NCI-H1092 (cell line): ENCODE results near the gene FUOM.
A peak's percentile ranks its signal among the peaks of the same experiment; 100 is the strongest.

Source experiments
- DNase-seq: peaks from one replicate; lab custom pipeline; 2025; lab: John Stamatoyannopoulos, UW

Gene FUOM

GRCh38 chr10:133357285-133358161, at the start of gene FUOM:
FUOM (minus strand) TSS chr10:133358019; CDS start chr10:133358007, 12 bp downstream.
- no peak for DNase-seq

GRCh38 chr10:133405844-133406527, 48.2 kb upstream of the FUOM start:
- no peak for DNase-seq

GRCh38 chr10:133405272-133405671, 47.5 kb upstream of the FUOM start:
- no peak for DNase-seq

- DNase-seq: no peak
These were observed 46.0 kb upstream of the FUOM start for GRCh38 chr10:133403784-133404183.

GRCh38 chr10:133403359-133403758, 45.5 kb upstream of the FUOM start:
- DNase-seq: no peak

- no peak for DNase-seq
These were observed 44.3 kb upstream of the FUOM start for GRCh38 chr10:133401981-133402725.

DNA sequence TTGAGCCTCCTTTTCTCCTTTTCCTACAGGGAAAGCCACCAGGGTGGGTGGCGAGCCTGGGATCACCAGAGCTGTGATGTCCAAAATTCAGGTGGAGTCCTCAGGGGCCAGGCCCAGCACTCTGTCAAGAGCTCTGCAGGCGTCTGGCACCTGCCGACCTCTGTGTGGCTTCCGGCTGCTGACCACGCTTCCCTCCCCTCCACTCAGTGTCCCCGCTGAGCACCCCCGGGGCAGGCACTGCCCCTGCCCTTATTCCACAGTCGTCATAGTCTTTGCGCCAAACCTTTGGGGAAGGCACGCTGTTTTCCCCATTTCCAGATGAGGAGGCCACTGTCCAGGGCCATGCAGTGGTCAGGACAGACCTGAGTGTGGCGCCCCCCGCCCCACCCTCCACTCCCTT, 43.7 kb upstream of the FUOM start:
- DNase-seq: no peak

GRCh38 chr10:133400624-133401424, 43.0 kb upstream of the FUOM start:
- no peak for DNase-seq

- no peak for DNase-seq
These were observed 41.3 kb upstream of the FUOM start for GRCh38 chr10:133399123-133399601.

- DNase-seq: no peak
These were observed 40.1 kb upstream of the FUOM start for GRCh38 chr10:133397938-133398337.

DNA sequence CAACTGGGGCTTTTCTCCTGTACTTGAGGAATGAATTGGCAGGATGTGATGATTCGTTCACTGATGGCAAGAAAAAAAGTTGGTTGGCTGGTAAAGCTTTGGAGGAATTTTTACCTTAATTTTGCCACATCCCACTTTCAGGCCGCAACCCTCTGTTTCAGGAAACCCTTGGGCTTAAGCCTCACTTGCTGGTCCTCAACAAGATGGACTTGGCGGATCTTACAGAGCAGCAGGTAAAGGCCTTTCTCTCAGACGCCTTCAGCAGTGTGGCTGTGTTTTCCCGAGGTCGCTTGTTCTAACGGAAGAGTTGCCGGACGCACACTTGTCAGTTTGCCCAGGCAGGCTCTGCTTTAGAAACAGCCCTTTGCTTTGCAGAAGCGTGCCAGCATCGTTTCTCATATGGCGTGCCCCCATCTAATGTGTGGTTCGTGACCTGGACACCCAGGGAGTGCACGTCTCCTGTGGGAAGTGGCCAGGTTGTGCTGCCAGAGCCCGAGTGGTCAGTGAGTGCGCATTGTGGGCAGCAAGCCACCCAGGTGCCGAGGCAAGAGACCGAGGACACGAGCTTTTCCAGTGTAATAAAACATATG, 38.3 kb upstream of the FUOM start:
- DNase-seq: no peak

GRCh38 chr10:133394801-133395221, 37.0 kb upstream of the FUOM start:
- no peak for DNase-seq

DNA sequence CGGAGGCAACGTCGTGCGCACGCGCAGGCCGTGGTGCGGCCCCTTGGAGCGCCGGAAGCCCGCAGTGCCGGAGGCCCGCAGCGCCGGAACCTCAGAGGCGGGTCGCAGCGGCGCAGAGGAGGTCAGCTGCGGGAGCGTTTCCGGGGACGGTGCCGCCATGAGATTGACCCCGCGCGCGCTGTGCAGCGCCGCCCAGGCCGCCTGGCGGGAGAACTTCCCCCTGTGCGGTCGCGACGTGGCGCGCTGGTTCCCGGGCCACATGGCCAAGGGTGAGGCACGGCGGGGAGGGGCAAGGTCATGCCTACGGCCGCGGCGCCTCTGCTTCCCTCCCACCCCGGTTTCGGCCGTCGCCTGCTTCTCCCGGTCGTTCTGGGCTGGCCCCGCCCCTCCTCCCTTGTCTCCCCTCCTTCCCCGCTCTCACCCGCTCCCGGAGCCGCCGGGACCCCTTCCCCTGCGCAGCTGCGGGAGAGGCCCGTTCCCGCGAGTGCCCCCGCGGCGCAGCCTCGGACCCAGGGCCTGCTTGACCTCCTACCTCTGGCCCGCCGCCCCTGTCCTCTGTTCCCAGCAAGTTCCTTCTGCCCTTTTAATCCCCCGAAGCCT, 36.3 kb upstream of the FUOM start, which contains the start of gene MTG1:
Gene MTG1 (plus strand): TSS at position 94 of the 600 bp plus-strand sequence. CDS start 64 bp downstream, at position 158.
- DNase-seq: peak; percentile 86

DNA sequence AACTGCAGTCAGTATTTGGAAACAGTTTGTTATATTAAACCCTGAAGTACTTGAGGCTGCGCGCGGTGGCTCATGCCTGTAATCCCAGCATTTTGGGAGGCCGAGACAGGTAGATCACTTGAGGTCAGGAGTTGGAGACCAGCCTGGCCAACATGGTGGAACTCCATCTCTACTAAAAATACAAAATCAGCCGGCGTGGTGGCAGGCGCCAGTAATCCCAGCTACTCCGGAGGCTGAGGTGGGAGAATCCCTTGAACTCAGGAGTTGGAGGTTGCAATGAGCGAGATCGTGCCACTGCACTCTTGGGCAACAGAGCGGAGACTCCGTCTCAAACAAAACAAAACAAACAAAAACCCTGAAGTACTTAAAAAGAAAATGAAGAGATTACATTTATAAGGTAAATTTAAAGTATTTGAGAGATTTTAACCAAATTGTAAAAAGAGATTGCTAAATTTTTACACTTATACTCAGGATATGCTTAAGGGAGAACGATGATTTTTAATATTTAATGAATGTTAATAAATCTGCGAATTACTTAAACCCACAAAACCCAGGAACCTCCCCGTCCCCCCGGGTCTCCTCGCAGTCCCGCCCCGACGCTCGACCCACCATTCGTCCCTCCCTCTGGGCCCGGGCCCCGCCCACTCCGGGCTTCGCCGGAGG, 35.7 kb upstream of the FUOM start:
- no peak for DNase-seq

- DNase-seq: no peak
These were observed 34.1 kb upstream of the FUOM start for GRCh38 chr10:133391761-133392518.

DNA sequence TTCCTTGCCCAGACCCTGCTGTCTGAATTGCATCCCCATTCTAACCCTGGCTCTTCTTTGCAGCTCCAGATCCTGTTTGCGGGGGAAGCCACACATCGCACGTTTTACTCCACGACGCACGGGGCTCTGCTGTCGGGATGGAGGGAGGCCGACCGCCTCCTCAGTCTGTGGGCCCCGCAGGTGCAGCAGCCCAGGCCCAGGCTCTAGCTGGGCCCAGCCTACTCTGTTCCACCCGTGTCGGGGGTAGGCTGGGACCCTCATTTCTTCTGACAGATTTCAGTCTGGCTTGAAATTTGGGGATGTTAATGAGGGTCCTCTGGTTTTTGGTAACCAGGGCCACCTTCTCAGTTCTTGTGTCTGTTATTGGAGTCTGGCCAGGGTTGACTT, 33.4 kb upstream of the FUOM start:
- no peak for DNase-seq

DNA sequence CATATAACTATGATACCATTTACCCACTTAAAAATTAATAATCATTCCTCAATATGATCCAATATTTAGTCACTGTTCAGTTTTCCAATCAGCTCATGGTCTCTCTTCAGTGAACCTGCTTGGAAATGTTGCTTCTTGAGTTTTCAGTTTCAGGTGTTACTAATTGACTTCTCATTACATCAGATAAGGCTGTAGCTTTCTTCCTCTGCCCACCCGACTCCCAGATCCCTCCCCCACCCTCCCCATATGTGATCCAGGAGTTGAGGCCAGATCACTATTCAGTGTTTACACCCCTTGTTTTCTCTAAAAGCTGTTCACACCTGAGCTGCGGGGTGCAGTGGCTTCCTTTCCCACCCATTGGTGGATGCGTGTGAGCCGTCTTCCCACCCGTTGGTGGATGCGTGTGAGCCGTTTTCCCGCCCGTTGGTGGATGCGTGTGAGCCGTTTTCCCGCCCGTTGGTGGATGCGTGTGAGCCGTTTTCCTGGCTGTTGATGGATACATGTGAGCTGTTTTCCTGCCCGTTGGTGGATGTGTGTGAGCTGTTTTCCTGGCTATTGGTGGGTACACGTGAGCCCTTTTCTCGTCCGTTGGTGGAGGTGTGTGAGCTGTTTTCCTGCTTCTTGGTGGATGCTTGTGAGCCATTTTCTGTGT, 32.9 kb upstream of the FUOM start:
- no peak for DNase-seq

DNA sequence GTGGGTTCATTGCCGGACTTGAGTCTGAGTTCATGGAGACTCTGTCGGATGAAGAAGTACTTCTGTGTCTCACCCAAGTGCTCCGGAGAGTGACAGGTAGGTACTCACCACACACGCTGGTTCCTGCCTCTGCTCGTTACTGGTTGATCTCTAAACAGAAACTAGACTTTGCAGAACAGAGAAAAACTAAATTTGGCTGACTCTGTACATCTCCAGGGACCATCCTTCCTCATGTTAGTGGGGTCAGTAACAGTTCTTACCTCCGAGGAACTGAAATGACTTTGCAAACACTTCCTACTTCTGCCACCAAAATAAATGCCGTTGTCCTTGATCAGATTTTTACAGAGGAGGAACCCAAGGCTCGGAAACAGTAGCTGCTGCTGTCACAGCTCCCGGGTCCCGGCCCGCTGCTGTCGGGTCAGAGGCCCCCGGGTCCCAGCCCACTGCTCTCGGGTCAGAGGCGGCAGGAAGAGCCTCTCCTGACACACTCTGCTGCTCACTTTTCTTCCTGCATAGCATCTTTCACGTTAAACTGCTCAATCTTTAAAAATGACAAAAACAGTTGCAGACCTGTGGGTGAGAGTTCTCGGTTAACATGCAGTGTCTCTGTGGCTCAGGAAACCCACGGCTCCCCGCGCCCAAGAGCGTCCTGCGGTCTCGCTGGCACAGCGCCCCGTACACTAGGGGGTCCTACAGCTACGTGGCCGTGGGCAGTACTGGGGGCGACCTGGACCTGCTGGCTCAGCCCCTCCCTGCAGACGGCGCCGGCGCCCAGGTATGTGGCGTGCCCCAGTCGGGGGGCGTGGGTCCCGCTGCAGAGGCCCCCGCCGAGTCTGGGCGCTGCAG, 31.4 kb upstream of the FUOM start:
- no peak for DNase-seq
